GM12874 (cell line): Measurements from ENCODE around the gene C1QTNF12.

ENCODE experiments used
- CTCF ChIP-seq: IDR thresholded peaks from 2 replicates; pipeline ENCODE4 v1.5.1; 2011; ENCODE audit warnings: low read depth, mild to moderate bottlenecking, control low read depth, low read length, moderate library complexity; ENCODE audit not compliant: insufficient read depth

Gene C1QTNF12

GRCh38 chr1:1285102-1285571, 38.6 kb upstream of the C1QTNF12 start:
- TF ChIP-seq CTCF = no peak

GRCh38 chr1:1284221-1285101, 37.9 kb upstream of the C1QTNF12 start:
- no peak for TF ChIP-seq CTCF

- 0 out of 2 replicates have a peak, but pooled peaks have one; percentile 16 for TF ChIP-seq CTCF
Observed at GRCh38 chr1:1283821-1284220, 37.3 kb upstream of the C1QTNF12 start.

GRCh38 chr1:1282998-1283397, 36.5 kb upstream of the C1QTNF12 start:
- no peak for TF ChIP-seq CTCF

GRCh38 chr1:1281533-1282321, 35.2 kb upstream of the C1QTNF12 start:
- no peak for TF ChIP-seq CTCF

- TF ChIP-seq CTCF = no peak
Observed at GRCh38 chr1:1280782-1281481, 34.4 kb upstream of the C1QTNF12 start.

- TF ChIP-seq CTCF = no peak
Observed at GRCh38 chr1:1279028-1279427, 32.5 kb upstream of the C1QTNF12 start.
